ENCODE data around the gene LAP3.

The LAP3 gene

DNA sequence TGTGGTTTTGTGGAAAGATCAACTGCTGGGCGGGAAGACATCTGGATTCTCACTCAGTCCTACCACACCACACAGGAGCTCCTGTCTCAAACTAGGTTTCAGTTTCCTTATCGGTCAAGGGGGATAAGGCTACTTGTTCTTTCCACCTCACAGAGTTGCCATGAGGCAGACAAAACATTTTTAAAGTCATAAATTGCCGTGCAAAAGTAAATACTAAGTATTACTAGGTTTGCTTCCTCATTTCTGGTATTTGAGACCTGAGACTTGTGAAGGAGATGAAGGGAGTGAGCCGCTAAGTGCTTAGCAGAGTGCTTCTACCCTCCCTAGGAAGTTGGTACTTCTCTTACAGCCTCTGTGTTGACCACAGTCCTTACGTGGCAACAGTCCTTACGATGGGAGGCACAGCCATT lies 1.5 kb downstream of the LAP3 start:
- TF ChIP-seq, protein P1, sequence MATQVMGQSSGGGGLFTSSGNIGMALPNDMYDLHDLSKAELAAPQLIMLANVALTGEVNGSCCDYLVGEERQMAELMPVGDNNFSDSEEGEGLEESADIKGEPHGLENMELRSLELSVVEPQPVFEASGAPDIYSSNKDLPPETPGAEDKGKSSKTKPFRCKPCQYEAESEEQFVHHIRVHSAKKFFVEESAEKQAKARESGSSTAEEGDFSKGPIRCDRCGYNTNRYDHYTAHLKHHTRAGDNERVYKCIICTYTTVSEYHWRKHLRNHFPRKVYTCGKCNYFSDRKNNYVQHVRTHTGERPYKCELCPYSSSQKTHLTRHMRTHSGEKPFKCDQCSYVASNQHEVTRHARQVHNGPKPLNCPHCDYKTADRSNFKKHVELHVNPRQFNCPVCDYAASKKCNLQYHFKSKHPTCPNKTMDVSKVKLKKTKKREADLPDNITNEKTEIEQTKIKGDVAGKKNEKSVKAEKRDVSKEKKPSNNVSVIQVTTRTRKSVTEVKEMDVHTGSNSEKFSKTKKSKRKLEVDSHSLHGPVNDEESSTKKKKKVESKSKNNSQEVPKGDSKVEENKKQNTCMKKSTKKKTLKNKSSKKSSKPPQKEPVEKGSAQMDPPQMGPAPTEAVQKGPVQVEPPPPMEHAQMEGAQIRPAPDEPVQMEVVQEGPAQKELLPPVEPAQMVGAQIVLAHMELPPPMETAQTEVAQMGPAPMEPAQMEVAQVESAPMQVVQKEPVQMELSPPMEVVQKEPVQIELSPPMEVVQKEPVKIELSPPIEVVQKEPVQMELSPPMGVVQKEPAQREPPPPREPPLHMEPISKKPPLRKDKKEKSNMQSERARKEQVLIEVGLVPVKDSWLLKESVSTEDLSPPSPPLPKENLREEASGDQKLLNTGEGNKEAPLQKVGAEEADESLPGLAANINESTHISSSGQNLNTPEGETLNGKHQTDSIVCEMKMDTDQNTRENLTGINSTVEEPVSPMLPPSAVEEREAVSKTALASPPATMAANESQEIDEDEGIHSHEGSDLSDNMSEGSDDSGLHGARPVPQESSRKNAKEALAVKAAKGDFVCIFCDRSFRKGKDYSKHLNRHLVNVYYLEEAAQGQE (IDR thresholded peaks at IDR 0.05; ENCODE audit: insufficient read depth in 1 of 2, low read depth in 2 of 2, low read length in 2 of 2) = no peak
- TF ChIP-seq TAF1 (IDR thresholded peaks at IDR 0.05; ENCODE audit: borderline replicate concordance, insufficient read depth, low read length) = no peak

DNA sequence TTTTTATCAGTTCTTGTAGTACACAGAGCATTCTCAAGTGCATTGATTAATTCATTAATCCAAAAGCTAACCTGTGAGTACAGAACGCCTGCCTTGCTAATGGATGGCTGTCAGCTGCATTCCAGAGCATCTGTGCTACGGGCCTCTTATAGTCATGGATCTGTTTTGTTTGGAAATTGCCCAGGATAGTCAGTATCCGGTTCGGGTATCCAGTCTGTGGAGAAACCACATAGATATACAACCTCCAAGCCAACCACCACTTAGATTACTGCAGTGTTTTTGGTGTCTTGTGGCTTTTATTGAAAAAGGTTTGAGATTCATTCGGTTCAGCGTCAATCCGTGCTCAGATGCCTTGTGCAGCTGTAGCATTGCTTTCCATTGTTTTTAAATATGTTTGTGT lies 4.0 kb downstream of the LAP3 start:
- no peak for TF ChIP-seq TAF1 (IDR thresholded peaks at IDR 0.05; ENCODE audit: borderline replicate concordance, insufficient read depth, low read length)
- TF ChIP-seq POLR2AphosphoS5 (IDR thresholded peaks at IDR 0.05; ENCODE audit: low read depth, low read length) = no peak
- TF ChIP-seq FOXP2 (optimal IDR thresholded peaks at IDR 0.05; ENCODE audit: borderline replicate concordance, extremely low read depth, extremely low read length, insufficient read depth) = no peak
- TF ChIP-seq, protein P1 (IDR thresholded peaks at IDR 0.05; ENCODE audit: insufficient read depth in 1 of 2, low read depth in 2 of 2, low read length in 2 of 2) = no peak
- no peak for TF ChIP-seq SIN3A (IDR thresholded peaks at IDR 0.05; ENCODE audit: borderline replicate concordance, insufficient read depth, low read length)

DNA sequence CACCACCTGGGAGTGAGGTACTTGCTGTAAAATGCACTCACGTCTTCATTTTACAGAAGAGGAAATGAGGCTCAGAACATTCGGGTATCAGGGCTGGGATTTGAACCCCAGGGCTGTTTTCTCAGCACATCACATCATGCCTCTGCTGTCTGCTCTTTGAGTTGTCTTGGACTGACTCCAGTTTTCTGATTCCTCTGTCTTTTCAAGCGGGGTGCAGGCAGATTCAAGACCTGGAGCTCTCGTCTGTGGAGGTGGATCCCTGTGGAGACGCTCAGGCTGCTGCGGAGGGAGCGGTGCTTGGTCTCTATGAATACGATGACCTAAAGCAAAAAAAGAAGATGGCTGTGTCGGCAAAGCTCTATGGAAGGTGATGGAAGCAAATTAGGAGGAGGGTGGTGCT lies 6.3 kb downstream of the LAP3 start:
- TF ChIP-seq SIN3A (IDR thresholded peaks at IDR 0.05; ENCODE audit: borderline replicate concordance, insufficient read depth, low read length) = no peak
- TF ChIP-seq POLR2AphosphoS5 (IDR thresholded peaks at IDR 0.05; ENCODE audit: low read depth, low read length) = no peak
- TF ChIP-seq, protein P1 (IDR thresholded peaks at IDR 0.05; ENCODE audit: insufficient read depth in 1 of 2, low read depth in 2 of 2, low read length in 2 of 2) = no peak
- TF ChIP-seq FOXP2 (optimal IDR thresholded peaks at IDR 0.05; ENCODE audit: borderline replicate concordance, extremely low read depth, extremely low read length, insufficient read depth) = no peak
- TF ChIP-seq TAF1 (IDR thresholded peaks at IDR 0.05; ENCODE audit: borderline replicate concordance, insufficient read depth, low read length) = no peak

DNA sequence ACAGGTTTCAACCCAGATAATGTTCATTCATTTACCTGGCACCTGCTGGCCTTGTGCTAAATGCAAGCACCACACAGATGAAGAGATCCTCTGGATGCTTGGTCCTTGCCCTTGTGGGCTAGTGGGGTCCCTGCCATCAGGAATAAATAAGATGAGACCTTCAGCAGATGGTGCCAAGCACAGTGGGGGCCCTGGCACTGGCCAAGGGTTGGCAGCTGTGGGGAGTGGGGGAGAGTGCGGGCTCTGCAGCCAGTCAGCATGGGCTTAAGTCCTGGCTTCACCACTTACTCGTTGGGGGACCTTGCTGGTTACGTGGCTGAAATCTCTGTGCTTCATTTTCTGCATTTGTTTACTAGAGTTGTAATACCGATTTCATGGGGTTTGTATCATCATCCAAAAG lies 6.9 kb downstream of the LAP3 start:
- TF ChIP-seq TAF1 (IDR thresholded peaks at IDR 0.05; ENCODE audit: borderline replicate concordance, insufficient read depth, low read length) (no peak), SIN3A (IDR thresholded peaks at IDR 0.05; ENCODE audit: borderline replicate concordance, insufficient read depth, low read length) (no peak), POLR2AphosphoS5 (IDR thresholded peaks at IDR 0.05; ENCODE audit: low read depth, low read length) (no peak), FOXP2 (optimal IDR thresholded peaks at IDR 0.05; ENCODE audit: borderline replicate concordance, extremely low read depth, extremely low read length, insufficient read depth) (no peak)
- TF ChIP-seq, protein P1 (IDR thresholded peaks at IDR 0.05; ENCODE audit: insufficient read depth in 1 of 2, low read depth in 2 of 2, low read length in 2 of 2) = no peak

DNA sequence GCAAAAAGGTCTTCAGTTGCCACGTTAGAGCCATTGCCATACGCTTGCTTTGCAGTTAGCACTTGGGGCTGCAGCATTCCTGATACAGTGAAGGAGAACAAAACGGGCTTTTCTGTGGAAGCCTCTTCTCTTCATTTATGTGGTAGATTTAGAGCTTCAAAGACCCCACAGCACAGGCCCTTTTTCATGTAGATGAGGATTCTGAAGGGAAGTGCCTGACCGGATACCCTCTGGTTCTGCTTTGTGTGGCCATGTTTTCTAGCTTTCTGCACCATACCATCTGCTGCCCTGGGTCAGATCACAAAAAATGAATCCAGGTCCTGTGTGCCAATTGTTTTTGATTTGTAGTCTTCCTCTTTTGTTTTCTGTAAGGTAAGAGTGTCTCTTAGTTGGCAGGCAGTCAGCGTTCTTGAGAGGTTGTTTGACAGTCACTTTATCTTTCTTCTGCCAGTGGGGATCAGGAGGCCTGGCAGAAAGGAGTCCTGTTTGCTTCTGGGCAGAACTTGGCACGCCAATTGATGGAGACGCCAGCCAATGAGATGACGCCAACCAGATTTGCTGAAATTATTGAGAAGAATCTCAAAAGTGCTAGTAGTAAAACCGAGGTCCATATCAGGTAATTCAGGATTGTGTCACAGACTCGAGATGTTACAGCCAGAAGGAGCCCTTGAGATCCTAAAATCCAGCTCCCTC lies 7.7 kb downstream of the LAP3 start:
- TF ChIP-seq SIN3A (IDR thresholded peaks at IDR 0.05; ENCODE audit: borderline replicate concordance, insufficient read depth, low read length) = no peak

Measured in PFSK-1 (cell line).